Measurements from ENCODE around the gene TMEM168.

TMEM168 gene

DNA sequence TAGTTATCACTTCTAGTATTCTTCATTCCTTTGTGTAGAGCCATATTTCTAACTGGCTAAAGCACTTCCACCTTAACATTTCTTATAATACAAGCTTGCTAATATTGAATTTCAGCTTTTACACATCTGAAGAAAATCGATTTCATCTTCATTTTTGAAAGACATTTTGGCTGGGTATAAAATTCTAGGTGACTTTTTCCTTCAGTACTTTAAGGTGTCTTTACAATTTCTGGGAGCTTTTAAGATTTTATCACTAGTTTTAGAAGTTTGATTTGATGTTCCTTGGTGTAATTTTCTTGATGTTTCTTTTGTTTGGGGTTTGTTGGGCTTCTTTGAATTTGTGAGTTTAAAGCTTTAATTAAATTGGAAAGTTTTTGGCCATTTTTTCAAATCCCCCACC, 38.5 kb upstream of the TMEM168 start:
- Histone ChIP-seq H4K8ac (ENCODE audit: low read depth, low read length) (no peak overlapping the region), H3K4me2 (ENCODE audit: low read length) (no peak overlapping the region), H2BK120ac (ENCODE audit: insufficient read depth, low read length, poor library complexity) (no peak overlapping the region), H3K14ac (ENCODE audit: low read length) (no peak overlapping the region), H3K23ac (ENCODE audit: low read length) (no peak overlapping the region), H3K27ac (ENCODE audit: low read depth, low read length) (no peak overlapping the region), H4K12ac (ENCODE audit: low read depth, low read length) (no peak overlapping the region), H2AK5ac (ENCODE audit: low read length) (no peak overlapping the region), H3K18ac (ENCODE audit: low read length) (no peak overlapping the region), H3K27me3 (ENCODE audit: insufficient read depth, low read length) (no peaks in the 10 kb centered on the region), H3K9me3 (ENCODE audit: insufficient read depth, low read depth, low read length) (no peaks in the 10 kb centered on the region), H3K9ac (ENCODE audit: low read length) (no peak overlapping the region), H2BK5ac (ENCODE audit: low read depth, low read length, poor library complexity) (no peak overlapping the region), H3K4ac (ENCODE audit: low read depth, low read length) (no peak overlapping the region), H2AFZ (ENCODE audit: insufficient read depth, low read length, poor library complexity) (no peak overlapping the region), H3K4me3 (ENCODE audit: low read depth, low read length) (no peak overlapping the region), H4K91ac (ENCODE audit: low read depth, low read length) (no peak overlapping the region), H3K36me3 (ENCODE audit: control insufficient read depth in 1 of 2, insufficient read depth in 2 of 2, low read length in 2 of 2) (peaks cover 3 to 5% of the 10 kb centered on the region in 2 experiments), H2BK12ac (ENCODE audit: low read length) (no peak overlapping the region), H3K4me1 (ENCODE audit: control insufficient read depth in 1 of 2, insufficient read depth in 2 of 2, low read length in 2 of 2) (no peaks in the 10 kb centered on the region), H3K79me2 (ENCODE audit: control insufficient read depth, insufficient read depth, low read length, poor library complexity) (no peaks in the 10 kb centered on the region), H3K79me1 (ENCODE audit: low read length) (no peaks in the 10 kb centered on the region)
- no CpG with 5 or more reads among the region's 1 CpG for WGBS (ENCODE audit: extremely low coverage, insufficient coverage, insufficient read length)
- no peak for DNase-seq

- Histone ChIP-seq H4K12ac (ENCODE audit: low read depth, low read length) (no peak overlapping the region), H3K27me3 (ENCODE audit: insufficient read depth, low read length) (no peaks in the 10 kb centered on the region), H3K18ac (ENCODE audit: low read length) (no peak overlapping the region), H3K23ac (ENCODE audit: low read length) (no peak overlapping the region), H3K4ac (ENCODE audit: low read depth, low read length) (no peak overlapping the region), H2BK12ac (ENCODE audit: low read length) (no peak overlapping the region), H2BK120ac (ENCODE audit: insufficient read depth, low read length, poor library complexity) (no peak overlapping the region), H3K4me2 (ENCODE audit: low read length) (no peak overlapping the region), H3K4me1 (ENCODE audit: control insufficient read depth in 1 of 2, insufficient read depth in 2 of 2, low read length in 2 of 2) (no peaks in the 10 kb centered on the region), H4K91ac (ENCODE audit: low read depth, low read length) (no peak overlapping the region), H3K27ac (ENCODE audit: low read depth, low read length) (no peak overlapping the region), H3K79me2 (ENCODE audit: control insufficient read depth, insufficient read depth, low read length, poor library complexity) (no peaks in the 10 kb centered on the region), H3K36me3 (ENCODE audit: control insufficient read depth in 1 of 2, insufficient read depth in 2 of 2, low read length in 2 of 2) (no peaks in the 10 kb centered on the region), H3K9me3 (ENCODE audit: insufficient read depth, low read depth, low read length) (no peaks in the 10 kb centered on the region), H3K79me1 (ENCODE audit: low read length) (no peaks in the 10 kb centered on the region), H3K4me3 (ENCODE audit: low read depth, low read length) (no peak overlapping the region), H2BK5ac (ENCODE audit: low read depth, low read length, poor library complexity) (no peak overlapping the region), H3K9ac (ENCODE audit: low read length) (no peak overlapping the region), H2AK5ac (ENCODE audit: low read length) (no peak overlapping the region), H2AFZ (ENCODE audit: insufficient read depth, low read length, poor library complexity) (no peak overlapping the region), H4K8ac (ENCODE audit: low read depth, low read length) (no peak overlapping the region), H3K14ac (ENCODE audit: low read length) (no peak overlapping the region)
- DNase-seq: no peak
Measured at GRCh38 chr7:112821345-112821744, 31.2 kb upstream of the TMEM168 start.

GRCh38 chr7:112819536-112819935, 29.3 kb upstream of the TMEM168 start:
- WGBS (ENCODE audit: extremely low coverage, insufficient coverage, insufficient read length): no CpG with 5 or more reads among the region's 3 CpGs
- H3K27me3 ChIP-seq (ENCODE audit: insufficient read depth, low read length): no peaks in the 10 kb centered on the region

GRCh38 chr7:112806156-112806555, 16.0 kb upstream of the TMEM168 start:
- no peak overlapping the region for H2BK120ac ChIP-seq (ENCODE audit: insufficient read depth, low read length, poor library complexity)
- no peak overlapping the region for H3K4me2 ChIP-seq (ENCODE audit: low read length)
- no peak overlapping the region for H3K18ac ChIP-seq (ENCODE audit: low read length)
- H4K8ac ChIP-seq (ENCODE audit: low read depth, low read length): no peak overlapping the region
- H2AK5ac ChIP-seq (ENCODE audit: low read length): no peak overlapping the region
- H3K27ac ChIP-seq (ENCODE audit: low read depth, low read length): no peak overlapping the region
- H2BK12ac ChIP-seq (ENCODE audit: low read length): no peak overlapping the region
- no peak overlapping the region for H3K23ac ChIP-seq (ENCODE audit: low read length)
- no peaks in the 10 kb centered on the region for H3K36me3 ChIP-seq (ENCODE audit: control insufficient read depth in 1 of 2, insufficient read depth in 2 of 2, low read length in 2 of 2)
- no peak overlapping the region for H3K14ac ChIP-seq (ENCODE audit: low read length)
- WGBS (ENCODE audit: extremely low coverage, insufficient coverage, insufficient read length): no CpG with 5 or more reads among the region's 4 CpGs
- no peaks in the 10 kb centered on the region for H3K9me3 ChIP-seq (ENCODE audit: insufficient read depth, low read depth, low read length)
- H2AFZ ChIP-seq (ENCODE audit: insufficient read depth, low read length, poor library complexity): no peak overlapping the region
- no peaks in the 10 kb centered on the region for H3K79me1 ChIP-seq (ENCODE audit: low read length)
- H2BK5ac ChIP-seq (ENCODE audit: low read depth, low read length, poor library complexity): no peak overlapping the region
- no peak overlapping the region for H3K4me3 ChIP-seq (ENCODE audit: low read depth, low read length)
- no peak for DNase-seq
- H4K12ac ChIP-seq (ENCODE audit: low read depth, low read length): no peak overlapping the region
- no peak overlapping the region for H3K4ac ChIP-seq (ENCODE audit: low read depth, low read length)
- no peaks in the 10 kb centered on the region for H3K27me3 ChIP-seq (ENCODE audit: insufficient read depth, low read length)
- H3K4me1 ChIP-seq (ENCODE audit: control insufficient read depth in 1 of 2, insufficient read depth in 2 of 2, low read length in 2 of 2): no peaks in the 10 kb centered on the region
- no peaks in the 10 kb centered on the region for H3K79me2 ChIP-seq (ENCODE audit: control insufficient read depth, insufficient read depth, low read length, poor library complexity)
- H4K91ac ChIP-seq (ENCODE audit: low read depth, low read length): no peak overlapping the region
- H3K9ac ChIP-seq (ENCODE audit: low read length): no peak overlapping the region

More at GRCh38 chr7:112819536-112819935, 29.3 kb upstream of the TMEM168 start:
- Histone ChIP-seq H2BK120ac (ENCODE audit: insufficient read depth, low read length, poor library complexity) (no peak overlapping the region), H4K8ac (ENCODE audit: low read depth, low read length) (no peak overlapping the region), H3K27ac (ENCODE audit: low read depth, low read length) (no peak overlapping the region), H4K91ac (ENCODE audit: low read depth, low read length) (no peak overlapping the region), H2AK5ac (ENCODE audit: low read length) (no peak overlapping the region), H2AFZ (ENCODE audit: insufficient read depth, low read length, poor library complexity) (no peak overlapping the region), H4K12ac (ENCODE audit: low read depth, low read length) (no peak overlapping the region), H2BK5ac (ENCODE audit: low read depth, low read length, poor library complexity) (no peak overlapping the region), H3K23ac (ENCODE audit: low read length) (no peak overlapping the region), H3K9ac (ENCODE audit: low read length) (no peak overlapping the region), H3K36me3 (ENCODE audit: control insufficient read depth in 1 of 2, insufficient read depth in 2 of 2, low read length in 2 of 2) (no peaks in the 10 kb centered on the region), H2BK12ac (ENCODE audit: low read length) (no peak overlapping the region), H3K9me3 (ENCODE audit: insufficient read depth, low read depth, low read length) (no peaks in the 10 kb centered on the region), H3K4ac (ENCODE audit: low read depth, low read length) (no peak overlapping the region), H3K4me2 (ENCODE audit: low read length) (no peak overlapping the region), H3K79me1 (ENCODE audit: low read length) (no peaks in the 10 kb centered on the region), H3K18ac (ENCODE audit: low read length) (no peak overlapping the region), H3K79me2 (ENCODE audit: control insufficient read depth, insufficient read depth, low read length, poor library complexity) (no peaks in the 10 kb centered on the region), H3K14ac (ENCODE audit: low read length) (no peak overlapping the region), H3K4me1 (ENCODE audit: control insufficient read depth in 1 of 2, insufficient read depth in 2 of 2, low read length in 2 of 2) (no peaks in the 10 kb centered on the region), H3K4me3 (ENCODE audit: low read depth, low read length) (no peak overlapping the region)
- no peak for DNase-seq
